ENCODE results near the gene DPP3. TPM values are rescaled to one million over a fixed set of nuclear protein-coding genes. Genes with fewer than 3 reads are reported as not detected.

The DPP3 gene
- total RNA-seq, 4 donors from 2014 or later, result 12.2 to 23.0 (median 22.2) TPM

DNA sequence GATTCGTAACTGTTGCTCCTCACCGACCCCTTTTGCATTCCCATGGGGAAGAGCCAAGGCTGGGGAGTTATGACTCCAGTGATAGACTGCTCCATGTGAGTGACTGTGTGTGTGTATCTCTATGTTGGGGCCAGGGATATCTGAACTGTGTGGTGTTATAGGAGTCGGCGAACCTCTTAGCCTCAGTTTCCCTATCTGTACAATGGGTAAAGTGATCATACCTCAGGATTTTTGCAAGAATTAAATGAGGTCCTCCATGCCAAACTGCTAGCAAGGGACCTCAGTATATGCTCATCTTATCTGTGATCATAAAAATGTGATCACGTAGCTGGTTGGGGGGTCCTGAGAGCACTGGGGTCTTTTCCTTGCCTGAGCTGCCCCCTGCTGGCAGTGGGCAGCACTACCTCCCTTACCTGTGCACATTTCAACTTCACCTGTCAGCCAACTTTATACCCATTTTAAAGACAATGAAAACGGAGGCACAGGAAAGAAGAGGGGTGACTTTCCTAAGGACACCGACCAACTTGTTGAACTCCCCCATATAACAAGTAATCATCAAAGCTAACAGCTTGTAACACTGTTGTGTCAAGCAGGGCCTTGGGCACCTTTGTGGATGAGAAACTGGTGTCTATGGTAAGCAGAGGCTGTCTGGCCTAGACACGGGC lies 1.4 kb upstream of the DPP3 start:
- Histone ChIP-seq H3K36me3 (peaks cover 18% of the 10 kb centered on the region), H3K27me3 (no peaks in the 10 kb centered on the region), H3K4me1 (peaks cover 17% of the 10 kb centered on the region), H3K27ac (peak overlapping the region; percentile 85), H3K9me3 (no peaks in the 10 kb centered on the region), H3K4me3 (peak overlapping the region; percentile 58)
- TF ChIP-seq EP300 (IDR thresholded peaks at IDR 0.05), result no peak
- TF ChIP-seq, protein P1, sequence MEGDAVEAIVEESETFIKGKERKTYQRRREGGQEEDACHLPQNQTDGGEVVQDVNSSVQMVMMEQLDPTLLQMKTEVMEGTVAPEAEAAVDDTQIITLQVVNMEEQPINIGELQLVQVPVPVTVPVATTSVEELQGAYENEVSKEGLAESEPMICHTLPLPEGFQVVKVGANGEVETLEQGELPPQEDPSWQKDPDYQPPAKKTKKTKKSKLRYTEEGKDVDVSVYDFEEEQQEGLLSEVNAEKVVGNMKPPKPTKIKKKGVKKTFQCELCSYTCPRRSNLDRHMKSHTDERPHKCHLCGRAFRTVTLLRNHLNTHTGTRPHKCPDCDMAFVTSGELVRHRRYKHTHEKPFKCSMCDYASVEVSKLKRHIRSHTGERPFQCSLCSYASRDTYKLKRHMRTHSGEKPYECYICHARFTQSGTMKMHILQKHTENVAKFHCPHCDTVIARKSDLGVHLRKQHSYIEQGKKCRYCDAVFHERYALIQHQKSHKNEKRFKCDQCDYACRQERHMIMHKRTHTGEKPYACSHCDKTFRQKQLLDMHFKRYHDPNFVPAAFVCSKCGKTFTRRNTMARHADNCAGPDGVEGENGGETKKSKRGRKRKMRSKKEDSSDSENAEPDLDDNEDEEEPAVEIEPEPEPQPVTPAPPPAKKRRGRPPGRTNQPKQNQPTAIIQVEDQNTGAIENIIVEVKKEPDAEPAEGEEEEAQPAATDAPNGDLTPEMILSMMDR (IDR thresholded peaks at IDR 0.05), result peak; percentile 29 to 58
- WGBS, result 59% methylated on average over 7 of the region's 8 CpGs
- no peak for DNase-seq (ENCODE audit: low spot score in 2 of 2)

DNA sequence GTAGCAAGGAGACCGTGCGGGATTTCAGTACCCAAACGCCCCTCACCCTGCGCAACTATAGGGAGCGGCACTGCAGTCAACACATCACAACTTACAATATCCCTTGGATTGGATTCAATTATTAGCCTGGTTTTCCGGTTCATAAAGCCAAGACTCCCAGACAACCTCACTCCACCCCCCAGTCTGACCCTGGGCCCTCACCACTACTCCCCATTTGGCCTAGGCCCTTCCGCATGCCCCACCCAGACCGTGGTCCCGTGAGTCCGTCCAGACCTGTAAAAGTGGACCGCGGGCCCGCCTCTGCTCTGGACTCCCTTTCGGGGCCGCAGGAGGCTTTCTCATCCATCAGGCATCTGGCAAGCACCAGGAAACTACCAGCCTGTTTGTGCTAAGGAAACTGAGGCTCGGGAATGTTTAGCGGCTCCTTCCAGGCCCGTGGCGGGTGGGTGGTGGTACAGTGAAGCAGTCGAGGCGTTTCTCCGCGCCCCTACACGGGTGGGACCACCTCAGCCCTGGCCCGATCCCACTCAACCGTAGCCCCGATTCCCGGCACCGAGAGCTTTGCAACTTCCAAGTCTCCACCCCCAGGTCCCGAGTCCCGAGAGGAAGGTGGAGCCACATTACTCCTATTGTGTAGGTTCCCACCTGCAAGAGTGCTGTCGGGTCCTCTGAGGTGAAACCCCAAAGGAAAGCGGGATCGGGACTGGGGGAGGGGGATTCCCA lies 679 bp upstream of the DPP3 start:
- Histone ChIP-seq H3K9me3 (no peaks in the 10 kb centered on the region), H3K27ac (peak overlapping the region; percentile 85), H3K4me1 (peaks cover 16% of the 10 kb centered on the region), H3K4me3 (peak overlapping the region; percentile 58), H3K27me3 (no peaks in the 10 kb centered on the region), H3K36me3 (peaks cover 16% of the 10 kb centered on the region)
- TF ChIP-seq EP300 (IDR thresholded peaks at IDR 0.05) (no peak), POLR2A (IDR thresholded peaks at IDR 0.05) (no peak), POLR2AphosphoS5 (IDR thresholded peaks at IDR 0.05) (no peak)
- TF ChIP-seq, protein P1 (IDR thresholded peaks at IDR 0.05), result no peak
- no peak for DNase-seq (ENCODE audit: low spot score in 2 of 2)
- WGBS, result 0% methylated on average over 7 of the region's 34 CpGs

DNA sequence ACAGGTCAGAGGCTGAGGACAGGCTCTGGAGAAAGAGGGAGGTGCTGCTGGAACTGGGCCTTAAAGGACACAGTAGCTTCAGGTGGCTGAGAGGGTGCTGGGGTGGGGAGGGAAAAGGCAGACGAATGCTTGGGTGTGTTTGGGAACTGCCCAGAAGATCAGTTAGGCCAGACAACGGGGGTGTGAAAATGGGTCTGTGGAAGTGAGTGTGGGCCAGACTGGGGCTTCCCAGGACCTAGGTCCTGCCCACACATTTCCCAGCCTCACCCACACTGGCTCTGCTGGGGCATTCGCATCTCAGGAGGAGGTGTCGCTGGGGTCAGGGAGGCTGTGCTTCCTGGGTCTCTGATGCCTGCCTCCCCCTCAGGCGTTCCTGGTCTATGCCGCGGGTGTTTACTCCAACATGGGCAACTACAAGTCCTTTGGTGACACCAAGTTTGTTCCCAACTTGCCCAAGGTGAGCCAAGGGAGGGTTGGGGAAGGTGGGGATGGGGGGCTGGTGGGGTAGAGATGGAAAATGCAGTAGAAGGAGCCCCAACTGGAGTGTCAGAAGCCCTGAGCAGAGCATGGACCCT lies 4.7 kb downstream of the DPP3 start:
- Histone ChIP-seq H3K27ac (no peak overlapping the region), H3K4me3 (no peak overlapping the region), H3K36me3 (peaks cover 48% of the 10 kb centered on the region), H3K9me3 (no peaks in the 10 kb centered on the region), H3K27me3 (no peaks in the 10 kb centered on the region), H3K4me1 (peaks cover 5% of the 10 kb centered on the region)
- TF ChIP-seq, protein P1 (IDR thresholded peaks at IDR 0.05), result no peak
- TF ChIP-seq POLR2A (IDR thresholded peaks at IDR 0.05) (no peak), POLR2AphosphoS5 (IDR thresholded peaks at IDR 0.05) (no peak), EP300 (IDR thresholded peaks at IDR 0.05) (no peak)
- 76% methylated on average over 7 of the region's 7 CpGs for WGBS
- no peak for DNase-seq (ENCODE audit: low spot score in 2 of 2)

DNA sequence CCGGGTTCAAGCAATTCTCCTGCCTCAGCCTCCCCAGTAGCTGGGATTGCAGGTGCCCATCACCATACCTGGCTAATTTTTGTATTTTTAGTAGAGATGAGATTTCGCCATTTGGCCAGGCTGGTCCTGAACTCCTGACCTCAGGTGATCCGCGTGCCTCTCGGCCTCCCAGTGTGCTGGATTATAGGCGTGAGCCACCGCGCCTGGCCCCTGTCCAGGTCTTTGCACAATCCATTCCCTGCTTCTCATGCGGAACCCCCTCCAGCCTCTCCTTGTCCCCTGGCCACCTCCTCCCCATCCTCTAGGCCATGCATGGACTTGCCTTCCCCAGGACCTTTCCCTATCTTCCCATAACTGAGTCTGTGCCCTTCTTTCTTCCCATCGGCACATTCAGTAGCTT lies 8.7 kb downstream of the DPP3 start:
- Histone ChIP-seq H3K4me3 (no peak overlapping the region), H3K9me3 (no peaks in the 10 kb centered on the region), H3K27me3 (no peaks in the 10 kb centered on the region), H3K4me1 (no peaks in the 10 kb centered on the region), H3K36me3 (peaks cover 80% of the 10 kb centered on the region), H3K27ac (no peak overlapping the region)
- TF ChIP-seq POLR2AphosphoS5 (IDR thresholded peaks at IDR 0.05) (no peak), EP300 (IDR thresholded peaks at IDR 0.05) (no peak), POLR2A (IDR thresholded peaks at IDR 0.05) (no peak)
- TF ChIP-seq, protein P1 (IDR thresholded peaks at IDR 0.05), result no peak
- no peak for DNase-seq (ENCODE audit: low spot score in 2 of 2)
- WGBS, result 92% methylated on average over 10 of the region's 10 CpGs

DNA sequence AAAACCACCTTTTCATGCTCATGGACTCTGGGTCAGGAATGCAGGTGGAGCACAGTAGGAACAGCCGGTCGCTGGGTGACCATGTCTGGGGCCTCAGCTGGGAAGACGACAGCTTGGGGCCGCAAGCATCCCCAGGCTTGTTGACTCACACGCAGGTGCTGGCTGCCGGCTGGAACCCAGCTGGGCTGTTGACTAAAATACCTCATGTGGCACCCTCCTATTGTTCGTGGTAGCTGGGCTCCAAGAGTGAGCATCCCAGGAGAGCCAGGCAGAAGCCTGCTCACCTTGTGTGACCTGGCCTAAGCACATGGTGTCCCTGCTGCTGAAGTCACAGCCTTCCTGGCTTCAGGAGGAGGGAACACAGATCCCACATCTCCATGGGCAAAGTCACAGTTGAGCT lies 9.4 kb downstream of the DPP3 start:
- Histone ChIP-seq H3K36me3 (peaks cover 85% of the 10 kb centered on the region), H3K9me3 (no peaks in the 10 kb centered on the region), H3K4me3 (no peak overlapping the region), H3K27me3 (no peaks in the 10 kb centered on the region), H3K27ac (no peak overlapping the region), H3K4me1 (no peaks in the 10 kb centered on the region)
- 92% methylated on average over 6 of the region's 7 CpGs for whole genome bisulfite sequencing
- TF ChIP-seq POLR2AphosphoS5 (IDR thresholded peaks at IDR 0.05) (no peak), POLR2A (IDR thresholded peaks at IDR 0.05) (no peak), EP300 (IDR thresholded peaks at IDR 0.05) (no peak)
- TF ChIP-seq, protein P1 (IDR thresholded peaks at IDR 0.05), result no peak
- DNase-seq (ENCODE audit: low spot score in 2 of 2), result no peak

Data from suprapubic skin (tissue), 4 donors.